HG03097 (cell line): ENCODE measurements around the gene ASF1B.
"Not testable (repeated sequence)": the region's sequence is repeated elsewhere in the genome, so short reads cannot be mapped to it uniquely, and the experiment has no call there.

ENCODE experiments used
- ATAC-seq: cut with Tn5 transposase; IDR thresholded peaks from one replicate; pipeline ENCODE4 v1.9.1; 2021; ENCODE audit not compliant: unreplicated experiment, low FRiP score

The ASF1B gene

GRCh38 chr19:14160017-14160703 is 23.8 kb upstream of the ASF1B start:
- ATAC-seq = no peak

GRCh38 chr19:14159059-14159458 is 22.7 kb upstream of the ASF1B start:
- no peak for ATAC-seq

GRCh38 chr19:14158276-14159023 is 22.1 kb upstream of the ASF1B start:
- ATAC-seq = no peak

- no peak for ATAC-seq
Observed at GRCh38 chr19:14156971-14157717, 20.8 kb upstream of the ASF1B start.

GRCh38 chr19:14156122-14156521 is 19.7 kb upstream of the ASF1B start:
- ATAC-seq = no peak

- ATAC-seq = no peak
Observed at GRCh38 chr19:14155371-14155770, 19.0 kb upstream of the ASF1B start.

- ATAC-seq = no peak
Observed at GRCh38 chr19:14152713-14153112, 16.3 kb upstream of the ASF1B start.

- no peak for ATAC-seq
Observed at GRCh38 chr19:14150770-14151661, 14.6 kb upstream of the ASF1B start.

- no peak for ATAC-seq
Observed at GRCh38 chr19:14150041-14150769, 13.8 kb upstream of the ASF1B start.

GRCh38 chr19:14149509-14149994 is 13.2 kb upstream of the ASF1B start:
- no peak for ATAC-seq

GRCh38 chr19:14148751-14149410 is 12.5 kb upstream of the ASF1B start:
- no peak for ATAC-seq

- ATAC-seq = no peak
Observed at GRCh38 chr19:14147797-14148605, 11.6 kb upstream of the ASF1B start.

- ATAC-seq = no peak
Observed at GRCh38 chr19:14146789-14147216, 10.4 kb upstream of the ASF1B start.

- ATAC-seq = not testable (repeated sequence)
Observed at GRCh38 chr19:14146169-14146568, 9.8 kb upstream of the ASF1B start.

- no peak for ATAC-seq
Observed at GRCh38 chr19:14145381-14145780, 9.0 kb upstream of the ASF1B start.

- ATAC-seq = no peak
Observed at GRCh38 chr19:14142262-14143190, 6.1 kb upstream of the ASF1B start.

GRCh38 chr19:14141041-14141440 is 4.7 kb upstream of the ASF1B start:
- no peak for ATAC-seq
